SIG-M5 treated with dmso at 0.1 percent for 504 hours (cell line): ENCODE data around the gene PNMA5.

Source experiments
- DNase-seq: peaks from one replicate; lab custom pipeline; 2025; ENCODE audit not compliant: unreplicated experiment; lab: John Stamatoyannopoulos, UW

The PNMA5 gene

GRCh38 chrX:152959626-152960025 is 34.3 kb downstream of the PNMA5 start:
- DNase-seq = no peak

GRCh38 chrX:152958524-152959465 is 35.1 kb downstream of the PNMA5 start:
- peak; percentile 82 for DNase-seq

- no peak for DNase-seq
Observed at GRCh38 chrX:152958047-152958446, 35.9 kb downstream of the PNMA5 start.

GRCh38 chrX:152950786-152951185 is 43.1 kb downstream of the PNMA5 start:
- no peak for DNase-seq

- DNase-seq = no peak
Observed at GRCh38 chrX:152949114-152949513, 44.8 kb downstream of the PNMA5 start.

GRCh38 chrX:152946681-152947080 is 47.2 kb downstream of the PNMA5 start:
- no peak for DNase-seq

- no peak for DNase-seq
Observed at GRCh38 chrX:152945021-152945979, 48.6 kb downstream of the PNMA5 start.

GRCh38 chrX:152943826-152944225 is 50.1 kb downstream of the PNMA5 start:
- DNase-seq = no peak

GRCh38 chrX:152942077-152942442 is 51.9 kb downstream of the PNMA5 start:
- DNase-seq = no peak

- peak; percentile 86 for DNase-seq
Observed at GRCh38 chrX:152941328-152942076, 52.4 kb downstream of the PNMA5 start.
